Osteocyte (in vitro differentiated cells): ENCODE results near the gene PCCA. TPM values are rescaled to one million over a fixed set of nuclear protein-coding genes. Genes with fewer than 3 reads are reported as not detected.
A peak's percentile ranks its signal among the peaks of the same experiment; 100 is the strongest.

Experiments used
- DNase-seq: peaks from one replicate; pipeline ENCODE4 v3.0.0; 2021; ENCODE audit warnings: mixed read lengths; ENCODE audit not compliant: unreplicated experiment; ENCODE audit errors: extremely low spot score
- H3K27ac Mint-ChIP-seq: one replicate; pipeline ENCODE4 v1.8.0; 2021; ENCODE audit warnings: mild to moderate bottlenecking, mixed read lengths; ENCODE audit not compliant: unreplicated experiment
- H3K27me3 Mint-ChIP-seq: one replicate; pipeline ENCODE4 v1.8.0; 2021; ENCODE audit warnings: mixed read lengths; ENCODE audit not compliant: unreplicated experiment
- H3K36me3 Mint-ChIP-seq: one replicate; pipeline ENCODE4 v1.8.0; 2021; ENCODE audit warnings: mixed read lengths; ENCODE audit not compliant: unreplicated experiment
- H3K4me1 Mint-ChIP-seq: one replicate; pipeline ENCODE4 v1.8.0; 2021; ENCODE audit warnings: mixed read lengths; ENCODE audit not compliant: unreplicated experiment
- H3K4me3 Mint-ChIP-seq: one replicate; pipeline ENCODE4 v1.8.0; 2021; ENCODE audit warnings: mild to moderate bottlenecking, moderate library complexity, mixed read lengths; ENCODE audit not compliant: unreplicated experiment
- H3K9me3 Mint-ChIP-seq: one replicate; pipeline ENCODE4 v1.8.0; 2021; ENCODE audit warnings: mixed read lengths; ENCODE audit not compliant: unreplicated experiment
- total RNA-seq: library from RNA; stranded (reverse); gene quantifications from 2 replicates; pipeline ENCODE4 v1.2.1, GENCODE V29; 2021
- TF ChIP-seq, protein P1 (sequence below): fragments of 200-600 bp; sonication (generic); IDR thresholded peaks from 2 replicates; pipeline ENCODE4 v1.5.0; 2021; ENCODE audit warnings: antibody characterized with exemption, mild to moderate bottlenecking, moderate library complexity

PCCA gene
- total RNA-seq, 1 donor from 2014 or later, result 33.7 TPM

DNA sequence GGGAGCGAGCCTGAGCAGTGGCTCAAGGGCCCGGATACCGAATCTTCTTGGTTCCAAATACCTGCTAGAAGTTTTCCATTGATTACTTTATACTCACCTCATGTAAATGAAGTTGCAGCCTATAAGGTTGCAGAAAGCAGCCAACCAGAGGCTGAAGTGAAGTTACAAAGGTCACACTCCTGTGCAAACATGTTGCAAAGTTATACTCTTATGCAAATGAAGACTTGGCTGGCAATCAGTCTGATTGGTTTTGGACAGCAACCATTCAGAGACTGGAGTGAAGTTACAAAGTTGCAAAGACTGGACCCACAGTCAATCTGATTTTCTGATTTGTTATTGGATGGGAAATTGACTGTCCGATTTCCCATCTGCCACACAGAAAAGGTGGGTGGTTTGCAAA lies 347.2 kb downstream of the PCCA start:
- DNase-seq, result no peak
- no peaks in the 10 kb centered on the region for H3K27me3 Mint-ChIP-seq
- H3K27ac Mint-ChIP-seq, result no peak overlapping the region
- TF ChIP-seq, protein P1, sequence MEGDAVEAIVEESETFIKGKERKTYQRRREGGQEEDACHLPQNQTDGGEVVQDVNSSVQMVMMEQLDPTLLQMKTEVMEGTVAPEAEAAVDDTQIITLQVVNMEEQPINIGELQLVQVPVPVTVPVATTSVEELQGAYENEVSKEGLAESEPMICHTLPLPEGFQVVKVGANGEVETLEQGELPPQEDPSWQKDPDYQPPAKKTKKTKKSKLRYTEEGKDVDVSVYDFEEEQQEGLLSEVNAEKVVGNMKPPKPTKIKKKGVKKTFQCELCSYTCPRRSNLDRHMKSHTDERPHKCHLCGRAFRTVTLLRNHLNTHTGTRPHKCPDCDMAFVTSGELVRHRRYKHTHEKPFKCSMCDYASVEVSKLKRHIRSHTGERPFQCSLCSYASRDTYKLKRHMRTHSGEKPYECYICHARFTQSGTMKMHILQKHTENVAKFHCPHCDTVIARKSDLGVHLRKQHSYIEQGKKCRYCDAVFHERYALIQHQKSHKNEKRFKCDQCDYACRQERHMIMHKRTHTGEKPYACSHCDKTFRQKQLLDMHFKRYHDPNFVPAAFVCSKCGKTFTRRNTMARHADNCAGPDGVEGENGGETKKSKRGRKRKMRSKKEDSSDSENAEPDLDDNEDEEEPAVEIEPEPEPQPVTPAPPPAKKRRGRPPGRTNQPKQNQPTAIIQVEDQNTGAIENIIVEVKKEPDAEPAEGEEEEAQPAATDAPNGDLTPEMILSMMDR, result no peak
- no peaks in the 10 kb centered on the region for H3K9me3 Mint-ChIP-seq
- H3K36me3 Mint-ChIP-seq, result peaks cover 20% of the 10 kb centered on the region
- no peak overlapping the region for H3K4me3 Mint-ChIP-seq
- peaks cover 39% of the 10 kb centered on the region for H3K4me1 Mint-ChIP-seq

DNA sequence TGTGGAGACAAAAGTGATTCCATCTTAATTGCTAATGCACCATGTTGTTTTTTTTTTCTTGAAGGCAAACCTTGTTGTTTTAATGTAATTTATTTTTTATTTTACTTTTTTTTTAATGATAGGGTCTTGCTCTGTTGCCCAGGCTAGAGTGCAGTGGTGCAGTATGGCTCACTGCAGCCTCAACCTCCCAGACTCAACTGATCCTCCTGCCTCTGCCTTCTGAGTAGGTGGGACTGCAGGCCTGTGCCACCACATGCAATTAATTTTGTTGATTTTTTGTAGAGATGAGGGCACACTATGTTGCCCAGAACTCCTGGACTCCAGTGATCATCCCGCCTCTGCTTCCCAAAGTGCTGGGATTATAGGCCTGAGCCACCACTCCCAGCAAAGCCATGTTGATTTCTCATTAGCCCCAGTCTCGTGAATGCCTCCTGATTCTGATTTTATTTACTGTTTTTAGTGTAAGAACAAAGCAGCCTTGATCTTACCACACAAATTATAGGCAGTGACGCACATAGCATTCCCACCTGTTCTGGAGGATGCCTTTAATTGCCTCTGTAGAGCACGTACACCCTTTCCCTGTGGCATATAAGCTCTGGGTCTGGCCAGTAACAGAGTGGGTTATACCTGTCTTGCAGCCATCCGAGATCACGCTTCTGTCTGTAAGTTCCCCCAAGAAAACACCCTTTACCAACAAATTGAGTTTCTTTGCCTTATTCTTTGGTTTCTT lies 349.3 kb downstream of the PCCA start:
- TF ChIP-seq, protein P1, result no peak
- Mint-ChIP-seq H3K27me3 (no peaks in the 10 kb centered on the region), H3K27ac (peak overlapping the region; percentile 4), H3K36me3 (peaks cover 10% of the 10 kb centered on the region), H3K4me1 (peaks cover 60% of the 10 kb centered on the region), H3K4me3 (no peak overlapping the region), H3K9me3 (no peaks in the 10 kb centered on the region)
- no peak for DNase-seq

DNA sequence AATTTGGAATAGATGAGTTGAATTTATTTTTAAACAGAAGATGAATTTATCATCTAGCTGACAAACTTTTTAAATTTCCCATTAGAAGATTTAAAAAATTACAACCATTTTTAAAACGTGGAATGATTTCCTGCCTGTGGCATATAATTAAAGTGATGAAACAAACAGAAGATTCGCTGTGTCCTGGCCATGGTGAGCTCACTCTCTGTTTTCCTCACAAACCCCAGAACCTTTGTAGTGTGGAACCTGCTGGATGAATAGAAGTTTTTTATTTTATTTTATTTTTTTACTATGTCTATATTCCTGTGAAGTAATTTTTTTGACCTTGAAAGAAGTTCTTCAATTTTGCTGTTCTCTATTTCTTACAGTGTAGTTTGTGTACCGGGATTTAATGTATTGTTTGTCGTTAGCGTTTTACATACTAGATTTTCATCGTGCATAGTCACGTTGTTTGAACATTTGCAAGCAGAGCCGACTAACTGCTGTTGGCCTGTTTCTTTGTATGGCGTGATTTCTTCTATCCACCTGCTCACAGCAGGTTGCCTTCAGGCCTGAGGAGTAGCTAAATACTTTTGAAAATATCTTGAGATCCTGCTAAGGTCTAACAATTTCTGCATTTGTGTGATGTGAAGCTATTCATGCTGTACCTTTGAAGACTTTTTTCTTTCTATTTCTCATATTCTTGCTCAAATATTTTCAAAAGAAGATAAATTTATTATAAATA lies 350.5 kb downstream of the PCCA start:
- Mint-ChIP-seq H3K27me3 (no peaks in the 10 kb centered on the region), H3K4me1 (peaks cover 58% of the 10 kb centered on the region), H3K4me3 (no peak overlapping the region), H3K9me3 (no peaks in the 10 kb centered on the region), H3K27ac (peak overlapping the region; percentile 70), H3K36me3 (peaks cover 9% of the 10 kb centered on the region)
- TF ChIP-seq, protein P1, result no peak
- no peak for DNase-seq

DNA sequence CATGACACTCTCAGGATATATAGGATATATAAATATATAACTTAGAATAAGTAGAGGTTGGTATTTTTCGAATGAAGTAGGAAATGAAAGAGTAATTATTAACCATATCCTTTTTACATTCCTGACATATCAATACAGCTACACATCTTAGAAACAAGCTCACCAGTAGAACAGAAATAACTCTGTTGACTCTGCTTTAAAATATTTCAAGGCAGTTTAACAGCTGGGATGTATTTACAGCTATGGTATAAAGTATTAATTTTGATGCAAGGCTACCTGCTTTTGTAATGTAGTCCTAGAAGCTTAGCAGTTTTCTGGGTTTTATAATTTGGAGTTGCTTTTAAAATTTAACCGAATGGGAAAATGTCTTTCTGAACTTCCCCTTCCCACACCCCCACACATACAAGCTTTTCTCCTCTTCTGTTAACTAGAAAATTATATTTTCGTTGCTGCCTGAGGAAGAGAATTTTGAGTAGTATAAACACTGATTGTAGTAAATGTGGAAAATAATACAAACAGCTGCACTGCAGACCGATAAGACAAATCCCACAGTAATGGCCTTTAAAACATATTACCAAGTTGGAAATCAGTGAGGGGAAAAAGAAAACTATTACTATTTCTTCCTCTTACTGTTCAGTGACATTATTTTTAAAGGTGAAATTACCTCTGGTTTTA lies 352.0 kb downstream of the PCCA start:
- no peaks in the 10 kb centered on the region for H3K27me3 Mint-ChIP-seq
- H3K9me3 Mint-ChIP-seq, result no peaks in the 10 kb centered on the region
- peak overlapping the region; percentile 89 for H3K27ac Mint-ChIP-seq
- H3K4me3 Mint-ChIP-seq, result peak overlapping the region; percentile 47
- DNase-seq, result no peak
- TF ChIP-seq, protein P1, result no peak
- H3K36me3 Mint-ChIP-seq, result peaks cover 7% of the 10 kb centered on the region
- H3K4me1 Mint-ChIP-seq, result peaks cover 60% of the 10 kb centered on the region
